HG03045 (cell line): ENCODE data around the gene TBC1D28.
"Not testable (repeated sequence)": the region's sequence is repeated elsewhere in the genome, so short reads cannot be mapped to it uniquely, and the experiment has no call there.

ENCODE experiments used
- ATAC-seq: cut with Tn5 transposase; IDR thresholded peaks from one replicate; pipeline ENCODE4 v1.9.1; 2021; ENCODE audit warnings: mild to moderate bottlenecking, moderate library complexity; ENCODE audit not compliant: unreplicated experiment

TBC1D28 gene

GRCh38 chr17:18644291-18644690 is at the start of gene TBC1D28:
TSS of gene TBC1D28 (minus strand) at chr17:18644391. CDS start at chr17:18641352, 3,039 bp downstream.
- not testable (repeated sequence) for ATAC-seq

GRCh38 chr17:18682668-18683067 is 38.5 kb upstream of the TBC1D28 start:
- not testable (repeated sequence) for ATAC-seq

- ATAC-seq = peak; percentile 90
Observed at GRCh38 chr17:18681767-18682571, 37.8 kb upstream of the TBC1D28 start, which contains the start of gene FOXO3B. TSS of gene FOXO3B (minus strand) at chr17:18682314. CDS start at chr17:18681651, 663 bp downstream.

- not testable (repeated sequence) for ATAC-seq
Observed at GRCh38 chr17:18677381-18677780, 33.2 kb upstream of the TBC1D28 start.

GRCh38 chr17:18676928-18677327 is 32.7 kb upstream of the TBC1D28 start:
- not testable (repeated sequence) for ATAC-seq

GRCh38 chr17:18672395-18673227 is 28.4 kb upstream of the TBC1D28 start:
- not testable (repeated sequence) for ATAC-seq

- ATAC-seq = not testable (repeated sequence)
Observed at GRCh38 chr17:18668625-18669024, 24.4 kb upstream of the TBC1D28 start.

GRCh38 chr17:18667535-18667934 is 23.3 kb upstream of the TBC1D28 start:
- ATAC-seq = not testable (repeated sequence)

- ATAC-seq = not testable (repeated sequence)
Observed at GRCh38 chr17:18666326-18666725, 22.1 kb upstream of the TBC1D28 start.

GRCh38 chr17:18661924-18662624 is 17.9 kb upstream of the TBC1D28 start:
- not testable (repeated sequence) for ATAC-seq

GRCh38 chr17:18650094-18650493 is 5.9 kb upstream of the TBC1D28 start:
- not testable (repeated sequence) for ATAC-seq

- not testable (repeated sequence) for ATAC-seq
Observed at GRCh38 chr17:18643124-18643523, 1.1 kb downstream of the TBC1D28 start.

- not testable (repeated sequence) for ATAC-seq
Observed at GRCh38 chr17:18638357-18638756, 5.8 kb downstream of the TBC1D28 start.

- not testable (repeated sequence) for ATAC-seq
Observed at GRCh38 chr17:18636237-18636636, 8.0 kb downstream of the TBC1D28 start.

GRCh38 chr17:18635773-18636172 is 8.4 kb downstream of the TBC1D28 start:
- not testable (repeated sequence) for ATAC-seq

GRCh38 chr17:18634550-18635263 is 9.5 kb downstream of the TBC1D28 start:
- ATAC-seq = not testable (repeated sequence)

GRCh38 chr17:18626152-18626870 is 17.9 kb downstream of the TBC1D28 start:
- ATAC-seq = no peak

GRCh38 chr17:18625509-18626104 is 18.6 kb downstream of the TBC1D28 start:
- ATAC-seq = peak; percentile 88

GRCh38 chr17:18624862-18625501 is 19.2 kb downstream of the TBC1D28 start:
- ATAC-seq = peak; percentile 27
